Testis (tissue), 2 donors: Measurements from ENCODE around the gene INPP5A.

Source experiments
- CTCF ChIP-seq, 3 experiments: fragments of 450-650 bp in 2 of 3; fragments of 200-600 bp in 1 of 3; sonication (generic) in 1 of 3; IDR thresholded peaks; one replicate each; pipeline ENCODE4 v1.5.1; 2016 to 2019; ENCODE audit warnings: antibody characterized with exemption in 3 of 3, mild to moderate bottlenecking in 2 of 3, moderate library complexity in 1 of 3
- POLR2A ChIP-seq: fragments of 450-650 bp; IDR thresholded peaks from one replicate; pipeline ENCODE4 v1.6.1; 2017; ENCODE audit warnings: antibody characterized with exemption, mild to moderate bottlenecking, moderate library complexity

- TF ChIP-seq CTCF (IDR thresholded peaks at IDR 0.05) (no peak), POLR2A (no peak)
Observed at GRCh38 chr10:132543916-132544743, 6.5 kb downstream of the INPP5A start.
